Keratinocyte (primary cell): ENCODE data around the gene SEMA4G. TPM values are rescaled to one million over a fixed set of nuclear protein-coding genes. Genes with fewer than 3 reads are reported as not detected.

ENCODE experiments used
- DNase-seq: peaks from one replicate; pipeline ENCODE4 v3.0.0-alpha.2; 2011; ENCODE audit warnings: low read depth, missing footprints, low spot score
- FAIRE-seq: peaks from 2 replicates; lab custom pipeline; 2011; peaks lifted over from hg19 to GRCh38; lab: Jason Lieb, UNC
- H2AFZ ChIP-seq: 2 replicates; pipeline ENCODE4 v1.6.0; 2012; ENCODE audit warnings: low read length, control low read depth, inconsistent platforms; ENCODE audit not compliant: control insufficient read depth
- H3K27ac ChIP-seq: 2 replicates; pipeline ENCODE4 v1.5.1; 2011; ENCODE audit warnings: low read length; ENCODE audit not compliant: control insufficient read depth, insufficient read depth
- H3K27me3 ChIP-seq: 3 replicates; pipeline ENCODE4 v1.6.0; 2011; ENCODE audit warnings: low read length; ENCODE audit not compliant: control insufficient read depth, insufficient read depth; ENCODE audit errors: extremely low read depth
- H3K36me3 ChIP-seq, 2 experiments: 2 replicates in 1 of 2; 3 replicates in 1 of 2; pipeline ENCODE4 v1.5.1; 2011; ENCODE audit warnings: low read length in 2 of 2, mild to moderate bottlenecking in 1 of 2; ENCODE audit not compliant: control insufficient read depth in 2 of 2, insufficient read depth in 2 of 2; ENCODE audit errors: extremely low read depth in 1 of 2
- H3K4me1 ChIP-seq: 3 replicates; pipeline ENCODE4 v1.5.1; 2011; ENCODE audit warnings: low read length; ENCODE audit not compliant: control insufficient read depth, insufficient read depth; ENCODE audit errors: extremely low read depth
- H3K4me2 ChIP-seq: 3 replicates; pipeline ENCODE4 v1.6.0; 2011; ENCODE audit warnings: low read depth, low read length; ENCODE audit not compliant: control insufficient read depth, insufficient read depth; ENCODE audit errors: extremely low read depth
- H3K4me3 ChIP-seq, 3 experiments: fragments of 200-600 bp in 1 of 3; sonication (generic) in 1 of 3; 2 replicates in 2 of 3; 3 replicates in 1 of 3; pipeline ENCODE4 v1.5.1; 2011 to 2016; ENCODE audit warnings: low read length in 3 of 3, mild to moderate bottlenecking in 3 of 3, control low read depth in 2 of 3, inconsistent platforms in 1 of 3, low read depth in 1 of 3, mixed read lengths in 1 of 3, mixed run types in 1 of 3, moderate library complexity in 1 of 3; ENCODE audit not compliant: control insufficient read depth in 2 of 3, insufficient read depth in 2 of 3; ENCODE audit errors: extremely low read depth in 1 of 3
- H3K79me2 ChIP-seq: 2 replicates; pipeline ENCODE4 v1.6.0; 2012; ENCODE audit warnings: low read length; ENCODE audit not compliant: control insufficient read depth, insufficient read depth
- H3K9ac ChIP-seq: 3 replicates; pipeline ENCODE4 v1.6.0; 2011; ENCODE audit warnings: low read length; ENCODE audit not compliant: control insufficient read depth, insufficient read depth; ENCODE audit errors: extremely low read depth
- H3K9me1 ChIP-seq: 3 replicates; pipeline ENCODE4 v1.6.0; 2011; ENCODE audit warnings: low read length; ENCODE audit not compliant: control insufficient read depth, insufficient read depth; ENCODE audit errors: extremely low read depth
- H3K9me3 ChIP-seq: 2 replicates; pipeline ENCODE4 v1.5.1; 2012; ENCODE audit warnings: low read depth, low read length; ENCODE audit not compliant: control insufficient read depth
- H4K20me1 ChIP-seq: 3 replicates; pipeline ENCODE4 v1.6.0; 2011; ENCODE audit warnings: low read length; ENCODE audit not compliant: control insufficient read depth, insufficient read depth; ENCODE audit errors: extremely low read depth
- EZH2 ChIP-seq: IDR thresholded peaks from one replicate; pipeline ENCODE4 v1.6.1; 2012; ENCODE audit warnings: inconsistent platforms, mild to moderate bottlenecking, low read length, moderate library complexity
- dilution Hi-C: fragments of 300-500 bp; cut with MboI; formaldehyde crosslinking; loops from one replicate; pipeline ENCODE4 v1.7.0; 2020; ENCODE audit warnings: low sequenced_read_pairs; ENCODE audit not compliant: extremely low pct_ligation_motif_present
- polyA plus RNA-seq, 5 experiments: library from polyadenylated mRNA; depleted of rRNA in 3 of 5; stranded (reverse) in 3 of 5; stranded (forward) in 1 of 5; unstranded in 1 of 5; fragments of >200 nt; gene quantifications; 1 replicate in 1 of 5; 2 replicates in 3 of 5; 3 replicates in 1 of 5; pipeline versions ENCODE4 v1.2.1 to v1.2.3, GENCODE V29; 2011 to 2012; ENCODE audit warnings: missing spikeins in 2 of 5, low read depth in 1 of 5, low replicate concordance in 1 of 5
- TF ChIP-seq, protein P1 (sequence below), 3 experiments: IDR thresholded peaks in 1 of 3; conservative IDR thresholded peaks in 1 of 3; optimal IDR thresholded peaks in 1 of 3; 2 replicates in 2 of 3; 3 replicates in 1 of 3; pipeline versions ENCODE3 to v1.5.1; 2011; ENCODE audit warnings: low read length in 3 of 3, mild to moderate bottlenecking in 3 of 3, moderate library complexity in 2 of 3, control low read depth in 1 of 3, inconsistent platforms in 1 of 3; ENCODE audit not compliant: insufficient read depth in 2 of 3; ENCODE audit errors: extremely low read depth in 1 of 3

SEMA4G gene
- polyA plus RNA-seq, 1 donor (not counting 4 experiments of a cell fraction or from before 2014, with no cell fraction given), result 1.2 TPM

DNA sequence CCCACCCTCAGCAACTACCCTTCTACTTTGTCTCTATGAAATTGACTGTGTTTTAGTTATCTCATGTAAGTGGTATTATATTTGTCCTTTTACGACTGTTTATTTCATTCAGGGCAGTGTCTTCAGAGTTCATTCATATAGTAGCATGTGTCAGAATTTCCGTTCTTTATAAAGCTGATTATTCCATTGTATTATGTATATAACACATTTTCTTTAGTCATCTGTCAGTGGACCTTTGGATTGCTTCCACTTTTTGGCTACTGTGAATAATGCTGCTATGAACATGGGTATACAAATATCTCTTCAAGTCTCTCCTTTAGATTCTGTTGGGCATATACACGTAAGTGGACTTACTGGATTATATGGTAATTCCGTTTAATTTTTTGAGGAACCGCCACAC lies 42.0 kb upstream of the SEMA4G start:
- no peaks in the 10 kb centered on the region for H3K9me3 ChIP-seq
- H3K27ac ChIP-seq, result no peak overlapping the region
- no peaks in the 10 kb centered on the region for H3K79me2 ChIP-seq
- DNase-seq (no peak), FAIRE-seq (no peak)
- H3K27me3 ChIP-seq, result no peaks in the 10 kb centered on the region
- H3K4me1 ChIP-seq, result no peaks in the 10 kb centered on the region
- no peaks in the 10 kb centered on the region for H4K20me1 ChIP-seq
- peaks cover 14 to 24% of the 10 kb centered on the region in 2 experiments for H3K36me3 ChIP-seq
- no peak overlapping the region for H3K4me2 ChIP-seq
- H3K9me1 ChIP-seq, result no peaks in the 10 kb centered on the region
- no peak overlapping the region for H3K9ac ChIP-seq
- TF ChIP-seq, protein P1, sequence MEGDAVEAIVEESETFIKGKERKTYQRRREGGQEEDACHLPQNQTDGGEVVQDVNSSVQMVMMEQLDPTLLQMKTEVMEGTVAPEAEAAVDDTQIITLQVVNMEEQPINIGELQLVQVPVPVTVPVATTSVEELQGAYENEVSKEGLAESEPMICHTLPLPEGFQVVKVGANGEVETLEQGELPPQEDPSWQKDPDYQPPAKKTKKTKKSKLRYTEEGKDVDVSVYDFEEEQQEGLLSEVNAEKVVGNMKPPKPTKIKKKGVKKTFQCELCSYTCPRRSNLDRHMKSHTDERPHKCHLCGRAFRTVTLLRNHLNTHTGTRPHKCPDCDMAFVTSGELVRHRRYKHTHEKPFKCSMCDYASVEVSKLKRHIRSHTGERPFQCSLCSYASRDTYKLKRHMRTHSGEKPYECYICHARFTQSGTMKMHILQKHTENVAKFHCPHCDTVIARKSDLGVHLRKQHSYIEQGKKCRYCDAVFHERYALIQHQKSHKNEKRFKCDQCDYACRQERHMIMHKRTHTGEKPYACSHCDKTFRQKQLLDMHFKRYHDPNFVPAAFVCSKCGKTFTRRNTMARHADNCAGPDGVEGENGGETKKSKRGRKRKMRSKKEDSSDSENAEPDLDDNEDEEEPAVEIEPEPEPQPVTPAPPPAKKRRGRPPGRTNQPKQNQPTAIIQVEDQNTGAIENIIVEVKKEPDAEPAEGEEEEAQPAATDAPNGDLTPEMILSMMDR (optimal IDR thresholded peaks at IDR 0.05 in 1 of 3, IDR thresholded peaks at IDR 0.05 in 1 of 3, conservative IDR thresholded peaks at IDR 0.05 in 1 of 3; ENCODE audit: extremely low read depth in 1 of 3, insufficient read depth in 2 of 3, low read length in 3 of 3), result no peak
- no peak for TF ChIP-seq EZH2
- H2AFZ ChIP-seq, result no peak overlapping the region
- H3K4me3 ChIP-seq, result no peak overlapping the region
- dilution Hi-C loops, result no loop called here

DNA sequence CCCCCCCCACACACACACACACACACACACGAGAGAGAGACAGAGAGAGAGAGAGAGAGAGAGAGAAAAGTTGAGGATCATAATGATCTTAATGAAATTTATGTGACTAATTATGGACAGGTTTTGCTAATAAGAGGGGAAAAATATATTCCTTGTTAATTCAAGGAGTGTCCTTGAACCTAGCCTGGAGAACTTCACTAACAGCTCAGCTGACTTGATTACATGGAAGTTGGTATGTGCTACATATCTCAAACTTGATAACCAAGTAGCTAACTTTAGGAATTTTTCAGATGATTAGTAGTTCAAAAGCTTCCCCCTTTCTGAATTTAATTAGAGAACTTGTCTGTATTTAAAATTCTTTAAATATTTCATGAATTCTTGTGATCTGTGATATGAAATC lies 41.3 kb upstream of the SEMA4G start:
- FAIRE-seq (no peak), DNase-seq (no peak)
- Histone ChIP-seq H3K27me3 (no peaks in the 10 kb centered on the region), H3K79me2 (no peaks in the 10 kb centered on the region), H3K36me3 (peaks cover 16 to 24% of the 10 kb centered on the region in 2 experiments), H3K9me3 (no peaks in the 10 kb centered on the region), H4K20me1 (no peaks in the 10 kb centered on the region), H3K9me1 (no peaks in the 10 kb centered on the region), H3K4me3 (no peak overlapping the region), H3K9ac (no peak overlapping the region), H3K4me2 (no peak overlapping the region), H3K4me1 (no peaks in the 10 kb centered on the region), H2AFZ (no peak overlapping the region), H3K27ac (no peak overlapping the region)
- TF ChIP-seq EZH2, result no peak
- TF ChIP-seq, protein P1 (optimal IDR thresholded peaks at IDR 0.05 in 1 of 3, IDR thresholded peaks at IDR 0.05 in 1 of 3, conservative IDR thresholded peaks at IDR 0.05 in 1 of 3; ENCODE audit: extremely low read depth in 1 of 3, insufficient read depth in 2 of 3, low read length in 3 of 3), result no peak
- dilution Hi-C loops, result no loop called here
